Superior temporal gyrus (tissue), 1 donor: Measurements from ENCODE around the gene BROX.

ENCODE experiments used
- DNase-seq: peaks from one replicate; pipeline ENCODE4 v3.0.0-alpha.2; 2016; ENCODE audit errors: extremely low spot score

BROX gene

GRCh38 chr1:222777463-222777862, 65.1 kb downstream of the BROX start:
- no peak for DNase-seq

- DNase-seq, result no peak
Measured at GRCh38 chr1:222777977-222778376, 65.6 kb downstream of the BROX start.

- no peak for DNase-seq
Measured at GRCh38 chr1:222781251-222781650, 68.9 kb downstream of the BROX start.

- no peak for DNase-seq
Measured at GRCh38 chr1:222783051-222783450, 70.7 kb downstream of the BROX start.

GRCh38 chr1:222784371-222784770, 72.0 kb downstream of the BROX start:
- peak; percentile 75 for DNase-seq
